Psoas muscle (tissue), 8 donors: ENCODE results near the gene PPP4R4. TPM values are rescaled to one million over a fixed set of nuclear protein-coding genes. Genes with fewer than 3 reads are reported as not detected.

Experiments used
- ATAC-seq, 4 donors: fragments of 200-7000 bp; cut with Tn5 transposase; one replicate each; pipeline ENCODE4 v1.9.1; 2020; ENCODE audit warnings: moderate library complexity in 3 of 4, mild to moderate bottlenecking in 2 of 4
- DNase-seq, 2 donors: peaks; one replicate each; pipeline ENCODE4 v3.0.0-alpha.2; 2020
- H3K27ac ChIP-seq: fragments of 200-600 bp; one replicate; pipeline ENCODE4 v1.8.0; 2022
- H3K27me3 ChIP-seq, 3 donors: fragments of 200-600 bp in 1 of 3; one replicate each; pipeline versions ENCODE4 v1.6.1 to v1.8.0; 2013 to 2022; ENCODE audit warnings: low read length in 2 of 3, mild to moderate bottlenecking in 2 of 3, moderate library complexity in 1 of 3; ENCODE audit not compliant: insufficient read depth in 3 of 3
- H3K36me3 ChIP-seq, 2 donors: fragments of 200-600 bp in 1 of 2; one replicate each; pipeline versions ENCODE4 v1.6.1 to v1.8.0; 2013 to 2022; ENCODE audit warnings: low read depth in 1 of 2, mild to moderate bottlenecking in 1 of 2, moderate library complexity in 1 of 2; ENCODE audit not compliant: insufficient read depth in 1 of 2
- H3K4me1 ChIP-seq: fragments of 200-600 bp; one replicate; pipeline ENCODE4 v1.8.0; 2022
- H3K4me3 ChIP-seq: fragments of 200-600 bp; one replicate; pipeline ENCODE4 v1.8.0; 2022; ENCODE audit warnings: mild to moderate bottlenecking
- H3K9me3 ChIP-seq: fragments of 200-600 bp; one replicate; pipeline ENCODE4 v1.8.0; 2022
- WGBS, 3 donors: extraction: QIAGEN DNeasy Blood & Tissue Kit; methylation state at CpG; one replicate each; pipeline versions ENCODE4 v1.1.6 to v1.1.7; 2013; 5-methylcytosine and 5-hydroxymethylcytosine counted together
- intact Hi-C, 2 donors: fragments of 100-400 bp; cut with DNase I; formaldehyde crosslinking; loops; one replicate each; pipeline versions ENCODE4 v1.11.0 to v1.14.2; 2022
- polyA plus RNA-seq, 3 donors: library from polyadenylated mRNA; stranded (reverse); fragments of 200-250 nt; gene quantifications; one replicate each; pipeline ENCODE4 v1.2.3, GENCODE V29; 2013
- total RNA-seq, 4 donors: library from RNA; stranded (reverse); fragmentation: NEBNext Ultra II Directional in 2 of 4; extraction: Animal tissue kit (Norgen Biotek cat#: 25700) in 2 of 4; gene quantifications; one replicate each; pipeline versions ENCODE4 v1.2.1 to v1.2.4, GENCODE V29; 2021 to 2023
- TF ChIP-seq, protein P1 (sequence below): fragments of 200-600 bp; IDR thresholded peaks from one replicate; pipeline ENCODE4 v1.8.0; 2022; ENCODE audit warnings: antibody characterized with exemption
- donor health status: healthy with polysubstance abuse.
- donor health status: DM: no; HTN: no; CAD: no; lungs with moderate emphysema.
- donor health status: Bipolar disorder and iron deficiency.
- donor health status: healthy.
- donor health status: DM: yes; HTN: yes; CAD: no.
- donor health status: DM: no; HTN: no; CAD: no.
- donor health status: DM: no; HTN: no; CAD: no.
- donor health status: DM: yes; HTN: yes; CAD: no.

Gene PPP4R4
- total and polyA plus RNA-seq, 7 donors = 0.01 to 0.73 (median 0.19) TPM; not detected in 1

DNA sequence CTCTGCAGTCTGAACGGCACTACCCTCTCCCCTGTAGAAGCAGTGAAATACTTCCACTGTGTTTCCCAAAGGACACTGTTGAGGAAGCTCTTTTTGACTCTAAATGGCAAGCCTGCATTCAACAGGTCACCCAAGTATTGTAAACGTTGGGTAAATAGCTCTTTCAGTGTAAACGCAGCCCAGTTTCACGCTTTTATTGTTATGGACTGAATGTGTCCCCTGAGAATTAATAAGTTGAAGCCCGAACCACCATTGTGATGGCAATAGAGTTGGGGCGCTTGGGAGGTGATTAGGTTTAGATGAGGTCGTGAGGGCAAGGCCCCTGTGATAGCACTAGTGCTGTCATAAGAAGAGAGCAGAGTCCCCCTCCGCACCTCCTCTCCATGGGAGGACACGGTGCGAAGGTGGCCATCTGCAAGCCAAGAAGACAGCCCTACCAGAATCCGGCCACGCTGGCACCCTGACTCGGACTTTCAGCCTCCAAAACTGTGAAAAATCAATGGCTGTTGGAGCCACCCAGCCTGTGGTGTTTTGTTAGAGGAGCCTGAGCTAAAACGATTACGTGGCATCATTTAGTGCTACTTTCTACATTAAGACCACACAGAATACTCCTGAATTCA, 117.9 kb downstream of the PPP4R4 start:
- 71 to 74% (median 73%) methylated on average over 15 of the region's 15 CpGs for WGBS, 3 donors
- Histone ChIP-seq H3K36me3 (no peaks in the 10 kb centered on the region), H3K4me3 (no peak overlapping the region), H3K4me1 (no peaks in the 10 kb centered on the region), H3K27me3 (peaks cover 0 to 7% (median 2%) of the 10 kb centered on the region in 3 donors), H3K9me3 (no peaks in the 10 kb centered on the region), H3K27ac (no peak overlapping the region)
- intact Hi-C loops = no loop called here
- TF ChIP-seq, protein P1, sequence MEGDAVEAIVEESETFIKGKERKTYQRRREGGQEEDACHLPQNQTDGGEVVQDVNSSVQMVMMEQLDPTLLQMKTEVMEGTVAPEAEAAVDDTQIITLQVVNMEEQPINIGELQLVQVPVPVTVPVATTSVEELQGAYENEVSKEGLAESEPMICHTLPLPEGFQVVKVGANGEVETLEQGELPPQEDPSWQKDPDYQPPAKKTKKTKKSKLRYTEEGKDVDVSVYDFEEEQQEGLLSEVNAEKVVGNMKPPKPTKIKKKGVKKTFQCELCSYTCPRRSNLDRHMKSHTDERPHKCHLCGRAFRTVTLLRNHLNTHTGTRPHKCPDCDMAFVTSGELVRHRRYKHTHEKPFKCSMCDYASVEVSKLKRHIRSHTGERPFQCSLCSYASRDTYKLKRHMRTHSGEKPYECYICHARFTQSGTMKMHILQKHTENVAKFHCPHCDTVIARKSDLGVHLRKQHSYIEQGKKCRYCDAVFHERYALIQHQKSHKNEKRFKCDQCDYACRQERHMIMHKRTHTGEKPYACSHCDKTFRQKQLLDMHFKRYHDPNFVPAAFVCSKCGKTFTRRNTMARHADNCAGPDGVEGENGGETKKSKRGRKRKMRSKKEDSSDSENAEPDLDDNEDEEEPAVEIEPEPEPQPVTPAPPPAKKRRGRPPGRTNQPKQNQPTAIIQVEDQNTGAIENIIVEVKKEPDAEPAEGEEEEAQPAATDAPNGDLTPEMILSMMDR = no peak
- DNase-seq (no peak), ATAC-seq (no peak)

DNA sequence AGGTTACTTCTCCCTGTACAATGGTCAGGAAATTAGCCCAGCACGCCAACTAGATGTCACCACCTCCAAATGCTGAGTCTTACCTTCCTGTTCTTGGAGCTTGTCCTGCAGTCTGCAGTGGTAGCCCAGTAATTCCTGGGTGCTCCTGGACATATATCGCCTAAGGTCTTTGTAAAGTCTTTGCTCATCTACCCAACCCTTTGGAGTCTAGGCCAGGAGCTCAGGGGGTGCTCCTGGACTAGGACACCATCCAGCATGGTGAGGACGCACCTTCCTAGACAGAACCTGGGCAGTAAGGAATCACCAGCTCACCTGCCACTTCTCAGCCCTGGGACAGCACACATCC, 118.4 kb downstream of the PPP4R4 start:
- no peak for ATAC-seq
- no peak for DNase-seq
- Histone ChIP-seq H3K36me3 (no peaks in the 10 kb centered on the region), H3K27me3 (peaks cover 0 to 7% (median 0%) of the 10 kb centered on the region in 3 donors), H3K4me3 (no peak overlapping the region), H3K27ac (no peak overlapping the region), H3K4me1 (no peaks in the 10 kb centered on the region), H3K9me3 (no peaks in the 10 kb centered on the region)
- intact Hi-C loops = no loop called here
- 88 to 97% (median 95%) methylated on average over 3 of the region's 3 CpGs for WGBS, 3 donors
- TF ChIP-seq, protein P1 = no peak

GRCh38 chr14:94292872-94293577, 118.9 kb downstream of the PPP4R4 start, which contains the start of gene SERPINA10:
Gene SERPINA10, minus strand, starts transcription at chr14:94293268. Its CDS starts 2,675 bp downstream, at chr14:94290593.
- WGBS, 3 donors = 65 to 71% (median 68%) methylated on average over 10 of the region's 10 CpGs

DNA sequence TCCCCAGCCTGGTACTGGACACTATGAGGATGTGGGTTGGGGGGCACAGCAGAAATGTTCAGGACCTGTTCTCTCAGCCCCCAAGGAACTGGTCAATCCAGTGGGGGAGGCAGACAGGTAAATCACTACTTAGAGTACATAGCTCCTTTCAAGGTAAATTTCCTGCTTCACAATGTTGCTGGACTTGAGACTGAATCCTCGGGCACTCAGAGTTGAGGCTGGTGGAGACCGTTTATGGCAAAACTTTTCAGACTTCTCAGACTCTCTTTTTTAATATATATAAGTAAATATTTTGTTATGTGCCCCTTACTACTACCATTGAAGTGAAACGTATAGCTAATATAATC, 119.4 kb downstream of the PPP4R4 start:
- ATAC-seq = no peak
- Histone ChIP-seq H3K4me1 (no peaks in the 10 kb centered on the region), H3K36me3 (no peaks in the 10 kb centered on the region), H3K27ac (no peak overlapping the region), H3K27me3 (peaks cover 0 to 7% (median 0%) of the 10 kb centered on the region in 3 donors), H3K4me3 (no peak overlapping the region), H3K9me3 (no peaks in the 10 kb centered on the region)
- 66 to 86% (median 86%) methylated on average over 3 of the region's 3 CpGs for WGBS, 3 donors
- TF ChIP-seq, protein P1 = no peak
- intact Hi-C loops = no loop called here
- DNase-seq = no peak

More at GRCh38 chr14:94292872-94293577, 118.9 kb downstream of the PPP4R4 start, which contains the start of gene SERPINA10:
- ATAC-seq (no peak), DNase-seq (no peak)
- intact Hi-C loops = no loop called here
- H3K27ac ChIP-seq = no peak within 1 kb of the TSS
- no peaks in the 10 kb centered on the region for H3K36me3 ChIP-seq
- H3K4me1 ChIP-seq = no peaks in the 10 kb centered on the region
- TF ChIP-seq, protein P1 = no peak
- H3K9me3 ChIP-seq = no peaks in the 10 kb centered on the region
- peaks cover 0 to 7% (median 0%) of the 10 kb centered on the region in 3 donors for H3K27me3 ChIP-seq
- H3K4me3 ChIP-seq = no peak within 1 kb of the TSS
